HG03565 (cell line): ENCODE data around the gene DYSF.

Experiments used
- ATAC-seq: cut with Tn5 transposase; IDR thresholded peaks from one replicate; pipeline ENCODE4 v1.9.1; 2021; ENCODE audit warnings: mild to moderate bottlenecking, moderate library complexity; ENCODE audit not compliant: unreplicated experiment

Gene DYSF

GRCh38 chr2:71596011-71596410 lies 142.7 kb downstream of the DYSF start:
- no peak for ATAC-seq

GRCh38 chr2:71597756-71598155 lies 144.4 kb downstream of the DYSF start:
- ATAC-seq, result no peak

GRCh38 chr2:71598526-71598925 lies 145.2 kb downstream of the DYSF start:
- ATAC-seq, result no peak

- ATAC-seq, result no peak
These were observed 145.7 kb downstream of the DYSF start for GRCh38 chr2:71599038-71599437.

GRCh38 chr2:71599646-71600236 lies 146.4 kb downstream of the DYSF start:
- no peak for ATAC-seq

- ATAC-seq, result no peak
These were observed 147.2 kb downstream of the DYSF start for GRCh38 chr2:71600555-71600954.

- no peak for ATAC-seq
These were observed 148.1 kb downstream of the DYSF start for GRCh38 chr2:71601136-71602114.

GRCh38 chr2:71602115-71602495 lies 148.7 kb downstream of the DYSF start:
- ATAC-seq, result no peak

- no peak for ATAC-seq
These were observed 149.2 kb downstream of the DYSF start for GRCh38 chr2:71602581-71602980.

- no peak for ATAC-seq
These were observed 150.0 kb downstream of the DYSF start for GRCh38 chr2:71603311-71603811.

GRCh38 chr2:71603851-71604725 lies 150.7 kb downstream of the DYSF start:
- ATAC-seq, result no peak

GRCh38 chr2:71604726-71605120 lies 151.4 kb downstream of the DYSF start:
- ATAC-seq, result no peak

- ATAC-seq, result no peak
These were observed 151.8 kb downstream of the DYSF start for GRCh38 chr2:71605173-71605641.

- no peak for ATAC-seq
These were observed 152.4 kb downstream of the DYSF start for GRCh38 chr2:71605781-71606241.

- ATAC-seq, result no peak
These were observed 152.9 kb downstream of the DYSF start for GRCh38 chr2:71606244-71606643.

GRCh38 chr2:71607151-71607889 lies 154.0 kb downstream of the DYSF start:
- no peak for ATAC-seq

- ATAC-seq, result no peak
These were observed 154.7 kb downstream of the DYSF start for GRCh38 chr2:71608034-71608433.

GRCh38 chr2:71608441-71608840 lies 155.1 kb downstream of the DYSF start:
- no peak for ATAC-seq

- no peak for ATAC-seq
These were observed 155.7 kb downstream of the DYSF start for GRCh38 chr2:71609029-71609428.

GRCh38 chr2:71609441-71609840 lies 156.1 kb downstream of the DYSF start:
- no peak for ATAC-seq
